Smooth muscle cell of the brain vasculature (primary cell): Measurements from ENCODE around the gene TMEM134.

Source experiments
- DNase-seq: peaks from one replicate; pipeline ENCODE4 v3.0.0-alpha.2; 2012; ENCODE audit warnings: low read depth, low spot score

Gene TMEM134

GRCh38 chr11:67458266-67458665 is 10.8 kb downstream of the TMEM134 start:
- DNase-seq, result no peak

DNA sequence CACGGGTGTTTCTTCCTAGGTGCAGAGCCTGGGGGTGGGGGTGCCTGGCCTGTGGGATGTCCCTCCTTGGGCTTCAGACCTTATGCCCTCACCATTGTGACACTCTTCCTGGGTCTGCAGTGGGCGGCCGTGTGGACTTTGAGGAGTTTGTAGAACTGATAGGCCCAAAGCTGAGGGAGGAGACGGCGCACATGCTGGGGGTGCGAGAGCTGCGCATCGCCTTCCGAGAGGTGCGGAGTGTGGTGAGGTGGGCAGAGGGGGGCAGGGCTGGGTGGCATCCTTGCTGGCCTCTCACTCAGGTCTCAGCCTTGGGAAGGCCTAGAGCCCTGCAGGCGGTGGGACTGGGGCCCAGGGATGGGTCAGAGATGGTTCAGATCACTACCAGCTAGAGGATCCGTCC is 11.6 kb downstream of the TMEM134 start:
- DNase-seq, result no peak

DNA sequence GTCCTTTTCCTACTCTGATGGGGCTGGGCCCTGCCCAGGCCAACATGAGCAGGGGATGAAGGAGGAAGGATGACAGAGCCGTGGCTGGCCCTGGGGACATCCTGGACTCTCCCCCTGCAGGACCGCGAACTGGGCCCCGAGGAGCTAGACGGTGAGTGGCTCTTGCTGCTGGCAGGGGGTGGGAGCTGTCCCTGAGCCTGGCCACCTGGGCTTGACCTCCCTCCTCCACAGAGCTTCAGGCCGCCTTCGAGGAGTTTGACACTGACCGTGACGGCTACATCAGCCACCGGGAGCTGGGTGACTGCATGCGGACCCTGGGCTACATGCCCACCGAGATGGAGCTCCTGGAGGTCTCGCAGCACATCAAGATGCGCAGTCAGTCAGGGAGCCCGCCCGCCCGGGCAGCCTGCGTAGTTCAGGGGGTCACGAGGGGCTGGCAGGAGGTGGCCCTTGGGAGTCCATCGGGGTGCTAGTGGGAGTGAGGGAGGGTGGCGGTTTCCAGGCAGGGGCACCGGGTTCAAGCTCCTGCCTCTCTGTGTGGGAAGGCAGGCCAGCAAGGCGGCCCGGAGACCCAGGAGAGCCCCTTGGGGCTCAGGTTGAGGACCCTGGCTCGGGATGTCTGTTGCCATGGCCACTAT is 12.9 kb downstream of the TMEM134 start:
- DNase-seq, result no peak

DNA sequence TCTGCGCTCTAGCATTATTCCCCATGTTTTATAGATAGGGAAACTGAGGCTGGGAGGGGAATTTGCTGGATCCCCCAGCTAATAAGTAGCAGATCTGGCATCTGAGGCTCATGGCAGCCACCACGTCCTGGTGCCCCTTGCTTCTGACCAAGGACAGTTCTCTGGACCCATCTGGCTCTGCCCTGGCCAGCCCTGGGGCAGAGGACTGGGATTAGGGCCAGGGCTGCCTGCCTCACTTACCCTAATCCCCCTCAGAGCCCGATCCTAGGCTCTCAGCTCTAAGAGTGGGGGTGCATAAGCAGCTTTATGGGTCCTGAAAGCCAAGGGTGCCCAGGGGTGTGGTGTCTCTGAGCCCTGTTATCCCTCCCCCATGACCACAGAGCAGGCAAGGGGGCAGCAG is 14.0 kb downstream of the TMEM134 start, which contains the start of gene CABP4:
CABP4 (plus strand) TSS at position 301 of the 400 bp plus-strand sequence; CDS start at position 371, 70 bp downstream.
- DNase-seq, result no peak

GRCh38 chr11:67453816-67454732 is 15.0 kb downstream of the TMEM134 start:
- DNase-seq, result no peak

- no peak for DNase-seq
Observed at GRCh38 chr11:67452141-67452952, 16.7 kb downstream of the TMEM134 start, which contains the start of gene GPR152. GPR152 (minus strand) TSS chr11:67452729; CDS start chr11:67452724, 5 bp downstream.

DNA sequence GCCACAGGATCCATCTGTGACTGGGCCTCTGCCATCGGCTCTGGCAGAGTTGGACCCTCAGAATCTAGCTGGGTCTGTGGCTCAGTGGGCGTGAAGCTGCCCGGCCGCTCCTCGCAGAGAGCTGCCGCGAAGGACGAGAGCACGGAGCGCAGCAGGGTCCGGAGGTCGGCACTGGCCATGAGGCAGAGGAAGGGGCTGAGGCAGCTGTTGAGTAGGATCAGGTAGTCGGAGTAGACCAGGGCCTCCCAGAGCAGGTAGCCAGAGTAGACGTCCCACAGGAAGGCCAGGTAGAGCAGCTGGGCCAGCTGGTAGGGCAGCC is 17.4 kb downstream of the TMEM134 start:
- DNase-seq, result no peak

- no peak for DNase-seq
Observed at GRCh38 chr11:67450796-67451657, 18.0 kb downstream of the TMEM134 start.

GRCh38 chr11:67449116-67449844 is 19.8 kb downstream of the TMEM134 start:
- no peak for DNase-seq

GRCh38 chr11:67448220-67448609 is 20.8 kb downstream of the TMEM134 start:
- DNase-seq, result no peak

GRCh38 chr11:67445515-67445914 is 23.5 kb downstream of the TMEM134 start:
- no peak for DNase-seq

- DNase-seq, result no peak
Observed at GRCh38 chr11:67442504-67443404, 26.3 kb downstream of the TMEM134 start.

DNA sequence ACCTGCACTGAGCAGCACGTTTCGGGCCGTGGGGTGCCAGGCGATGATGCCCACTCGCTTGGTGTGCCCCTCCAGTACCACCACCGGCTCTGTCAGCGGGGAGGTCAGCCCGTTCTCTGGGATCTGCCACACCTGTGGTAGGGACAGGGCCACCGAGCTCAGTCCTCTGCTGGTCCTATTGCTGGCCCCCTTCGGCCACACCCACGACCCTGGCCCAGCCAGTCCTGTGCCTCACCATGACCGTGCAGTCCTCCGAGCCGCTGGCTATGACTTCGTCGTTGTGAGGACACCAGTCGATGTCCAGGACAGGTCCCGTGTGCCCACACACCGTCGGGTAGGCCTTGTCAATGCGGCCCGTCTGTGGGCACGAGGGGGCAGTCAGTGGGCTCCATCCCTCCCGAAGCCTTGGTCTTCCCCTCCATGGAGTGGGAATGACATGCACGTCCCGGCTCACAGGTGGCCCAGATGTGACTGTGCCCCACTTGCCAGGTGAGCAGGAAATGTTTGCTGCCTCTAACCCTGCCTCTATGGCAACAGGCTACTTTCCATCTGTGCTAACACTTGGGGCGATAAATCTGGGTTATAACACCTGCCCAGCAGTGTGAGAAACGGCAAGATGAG is 27.2 kb downstream of the TMEM134 start:
- DNase-seq, result no peak

GRCh38 chr11:67441098-67441563 is 27.9 kb downstream of the TMEM134 start:
- no peak for DNase-seq

- no peak for DNase-seq
Observed at GRCh38 chr11:67440229-67441097, 28.6 kb downstream of the TMEM134 start.

GRCh38 chr11:67439321-67440228 is 29.5 kb downstream of the TMEM134 start:
- DNase-seq, result no peak
